SIG-M5 treated with dmso at 0.1 percent for 504 hours (cell line): Measurements from ENCODE around the gene UGCG.
"Not testable (repeated sequence)": the region's sequence is repeated elsewhere in the genome, so short reads cannot be mapped to it uniquely, and the experiment has no call there.

Experiments
- DNase-seq: peaks from one replicate; lab custom pipeline; 2025; ENCODE audit not compliant: unreplicated experiment; lab: John Stamatoyannopoulos, UW

Gene UGCG

DNA sequence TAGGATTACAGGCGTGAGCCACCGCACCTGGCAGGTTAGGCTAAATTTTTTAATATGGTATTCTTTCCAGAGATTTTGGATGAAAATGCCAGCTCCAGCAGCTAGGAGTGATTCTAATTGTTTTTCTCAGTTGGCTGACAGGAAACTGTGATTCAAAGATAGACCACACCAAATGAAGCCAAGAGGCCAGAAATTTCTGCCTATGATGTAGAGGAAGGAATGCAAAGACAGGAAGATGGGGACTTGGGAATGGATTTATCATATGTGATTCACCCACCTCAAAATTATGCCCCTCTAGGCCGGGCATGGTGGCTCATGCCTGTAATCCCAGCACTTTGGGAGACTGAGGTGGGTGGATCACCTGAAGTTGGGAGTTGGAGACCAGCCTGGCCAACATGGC lies 53.3 kb downstream of the UGCG start:
- DNase-seq, result no peak

DNA sequence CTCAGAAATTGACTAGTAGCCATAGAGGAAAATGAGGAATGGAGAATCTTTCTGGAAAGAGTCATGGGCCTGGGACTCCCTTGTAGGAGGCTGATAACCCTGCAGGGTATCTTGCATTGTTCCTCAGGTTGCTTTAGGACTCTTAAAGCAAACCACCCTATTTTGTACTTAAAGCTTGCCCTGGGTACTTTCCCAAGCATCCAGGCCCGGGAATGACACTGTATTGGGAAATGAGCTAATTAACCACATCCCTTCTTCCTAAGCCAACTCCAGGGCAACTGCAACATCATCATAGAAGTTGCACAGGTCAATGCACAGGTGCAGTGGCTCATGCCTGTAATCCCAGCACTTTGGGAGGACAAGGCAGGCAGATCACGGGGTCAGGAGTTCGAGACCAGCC lies 55.9 kb downstream of the UGCG start:
- no peak for DNase-seq

DNA sequence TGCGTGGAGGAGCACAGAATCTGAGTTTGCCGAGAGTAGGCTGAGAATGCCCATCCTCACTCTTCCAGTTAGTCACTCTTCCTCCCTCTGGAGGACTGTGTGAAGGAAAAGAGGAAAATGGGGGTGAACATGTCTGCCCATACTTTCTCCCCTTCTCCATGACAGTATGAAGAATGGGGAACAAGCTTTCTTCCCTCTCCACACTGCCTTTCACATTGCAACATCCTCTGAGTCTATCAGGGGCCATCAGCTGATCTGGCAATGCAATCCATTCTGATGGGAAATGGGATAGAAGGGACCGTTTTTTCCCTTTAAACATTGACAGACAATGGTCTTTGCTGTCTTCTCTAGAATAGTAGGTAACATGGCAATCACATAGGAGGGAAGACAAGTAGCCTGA lies 56.8 kb downstream of the UGCG start:
- DNase-seq, result peak; percentile 25

DNA sequence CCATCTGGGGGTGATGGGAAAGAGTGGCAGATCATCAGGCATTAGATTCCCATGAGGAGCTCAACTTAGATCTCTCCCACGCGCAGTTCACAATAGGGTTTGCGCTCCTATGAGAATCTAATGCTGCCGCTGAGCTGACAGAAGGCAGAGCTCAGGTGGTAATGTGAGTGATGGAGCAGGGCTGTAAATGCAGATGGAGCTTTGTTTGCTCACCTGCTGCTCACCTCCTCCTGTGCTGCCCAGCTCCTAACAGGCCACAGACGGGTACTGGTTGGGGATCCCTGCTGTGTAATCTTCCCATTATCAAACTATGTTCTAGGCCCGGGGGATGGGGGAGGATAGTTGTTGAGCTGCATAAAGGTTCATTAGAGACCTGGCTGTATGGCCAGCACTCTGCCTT lies 58.4 kb downstream of the UGCG start:
- DNase-seq, result no peak

DNA sequence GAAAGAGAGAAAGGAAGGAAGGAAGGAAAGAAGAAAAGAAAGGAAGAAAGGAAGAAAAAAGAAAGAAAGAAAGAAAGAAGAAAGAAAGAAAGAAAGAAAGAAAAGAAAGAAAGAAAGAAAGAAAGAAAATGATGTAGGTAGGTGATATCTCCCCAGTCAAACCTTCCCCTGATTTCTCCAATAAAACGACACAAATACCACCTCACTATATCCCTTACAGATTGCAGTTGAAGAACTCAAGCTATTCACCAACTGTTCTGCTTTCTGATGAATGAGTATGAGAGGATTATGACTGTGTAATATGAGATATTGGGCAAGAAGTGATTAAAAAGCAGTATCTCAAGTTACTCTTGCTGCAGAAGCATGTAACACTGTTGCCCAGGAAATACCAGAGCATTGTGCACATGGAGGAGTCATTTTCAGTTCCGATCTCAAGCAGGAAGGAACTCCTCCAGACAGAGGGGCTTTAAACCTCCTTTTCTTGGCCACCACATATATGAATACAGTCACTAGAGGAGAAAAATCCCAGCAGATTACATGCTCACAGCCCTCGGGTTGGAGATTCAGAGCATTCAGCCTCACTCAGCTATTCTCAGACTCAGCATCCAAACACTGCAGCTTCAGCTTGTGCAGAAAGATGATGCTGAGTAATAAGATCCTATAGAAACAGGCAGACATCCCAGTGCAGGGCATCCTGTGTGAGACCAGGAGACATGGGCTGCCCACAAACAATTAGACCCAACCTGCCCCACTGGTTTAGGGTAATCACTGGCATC lies 61.4 kb downstream of the UGCG start:
- peak; percentile 82 for DNase-seq

DNA sequence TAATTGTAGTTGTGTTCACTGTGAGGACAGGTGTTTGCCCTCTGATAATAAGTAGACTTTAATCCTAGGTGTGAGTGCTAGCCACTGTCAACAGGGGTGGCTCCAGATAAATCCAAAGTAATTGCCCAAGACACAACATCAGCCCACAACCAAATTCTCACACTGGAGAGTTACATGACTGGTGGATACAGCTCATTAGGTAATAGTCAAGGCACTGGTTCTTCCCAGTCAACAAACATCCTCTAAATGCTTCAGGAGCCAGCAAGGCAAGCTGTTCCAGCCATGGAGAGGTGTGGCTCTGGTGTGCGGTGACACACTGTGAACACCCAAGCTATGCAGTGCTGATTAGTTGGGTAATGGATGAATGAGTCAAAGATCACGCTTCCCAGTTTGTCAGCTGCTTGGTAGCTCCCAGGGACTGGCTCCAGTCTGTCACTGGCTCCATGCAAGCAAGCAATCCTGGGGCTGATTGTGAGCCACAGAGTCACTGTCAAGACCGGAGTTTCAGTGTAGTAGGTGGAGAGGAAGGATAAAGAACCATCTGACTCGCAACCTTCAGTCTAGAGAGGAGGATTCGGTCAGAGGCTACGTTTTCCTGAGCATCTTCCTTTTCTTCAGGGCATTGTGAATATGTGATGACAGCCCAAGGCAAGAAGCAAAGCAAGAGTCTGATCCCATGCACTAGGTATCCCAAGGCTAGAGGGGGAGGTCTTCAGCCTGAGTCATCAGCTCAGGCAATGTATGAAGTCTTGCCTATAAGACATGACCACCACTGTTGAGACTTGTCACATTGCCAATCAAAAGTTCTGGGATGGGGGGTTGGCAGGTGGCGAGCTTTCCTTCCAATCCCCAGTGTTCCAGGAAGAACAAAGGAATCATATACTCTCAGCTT lies 63.1 kb downstream of the UGCG start:
- DNase-seq, result peak; percentile 22

DNA sequence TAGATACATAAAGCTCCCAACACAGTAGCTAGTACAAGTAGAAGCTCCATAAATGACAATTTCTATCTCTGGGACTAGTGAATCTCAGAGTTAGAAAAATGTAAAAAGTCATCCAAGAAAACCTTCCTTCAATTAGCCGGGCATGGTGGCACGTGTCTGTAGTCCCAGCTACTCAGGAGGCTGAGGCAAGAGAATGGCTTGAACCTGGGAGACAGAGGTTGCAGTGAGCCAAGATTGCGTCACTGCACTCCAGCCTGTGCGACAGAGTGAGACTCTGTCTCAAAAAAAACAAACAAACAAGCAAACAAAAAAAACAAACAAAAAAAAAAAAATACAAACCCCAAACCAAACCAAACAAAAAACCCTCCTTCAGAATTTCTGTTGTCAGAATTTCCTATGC lies 63.9 kb downstream of the UGCG start:
- not testable (repeated sequence) for DNase-seq

DNA sequence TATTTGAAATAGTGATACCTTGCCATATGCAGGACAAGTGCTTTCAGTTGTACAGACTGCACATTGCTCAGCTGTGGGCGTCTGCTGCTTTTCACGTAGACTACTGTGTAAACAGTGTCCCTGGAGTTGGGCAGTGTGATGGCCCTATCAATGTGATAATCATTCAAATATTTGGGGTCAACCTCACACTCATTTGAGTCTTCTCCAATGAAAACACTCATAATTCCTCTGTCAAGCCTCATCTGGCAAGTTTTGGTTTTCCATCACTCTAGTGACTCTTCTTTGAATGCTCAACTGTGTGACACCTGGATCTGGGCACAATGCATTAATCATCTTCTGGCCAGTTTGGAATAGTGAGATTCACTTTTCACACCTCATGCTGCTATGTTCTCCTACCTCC lies 64.4 kb downstream of the UGCG start:
- no peak for DNase-seq

DNA sequence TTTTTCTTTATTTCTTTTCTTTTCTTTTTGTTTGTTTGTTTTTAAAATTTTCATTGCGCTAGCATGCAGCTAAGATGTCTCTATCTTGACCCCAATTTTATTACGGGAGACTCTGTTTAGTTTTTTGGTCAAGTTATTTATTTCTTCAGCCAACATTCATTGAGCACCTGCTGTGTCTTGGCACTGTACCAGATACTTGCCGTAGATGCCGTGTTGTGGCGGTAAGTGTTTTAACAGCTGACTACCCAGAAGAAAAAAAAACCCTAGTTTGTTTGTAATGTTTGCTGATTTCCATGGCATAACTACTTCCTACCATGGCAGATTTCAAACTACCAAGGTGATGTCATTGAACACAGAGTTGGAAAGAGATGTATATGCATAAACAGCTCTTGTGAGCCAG lies 65.0 kb downstream of the UGCG start:
- no peak for DNase-seq

DNA sequence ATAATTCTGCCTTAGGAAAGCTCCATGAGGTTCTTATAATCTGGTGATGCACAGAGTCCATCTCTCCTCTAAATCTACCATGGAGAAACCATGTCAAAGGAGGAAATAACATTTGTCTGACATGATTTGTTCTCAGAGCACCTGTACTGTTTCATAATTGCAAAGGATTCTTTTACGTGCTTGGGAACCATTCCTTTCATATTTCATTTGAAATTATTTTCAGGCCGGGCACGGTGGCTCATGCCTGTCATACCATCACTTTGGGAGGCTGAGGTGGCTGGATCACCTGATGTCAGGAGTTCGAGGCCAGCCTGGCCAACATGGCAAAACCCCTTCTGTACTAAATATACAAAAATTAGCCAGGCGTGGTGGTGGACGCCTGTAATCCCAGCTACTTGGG lies 65.4 kb downstream of the UGCG start:
- no peak for DNase-seq

DNA sequence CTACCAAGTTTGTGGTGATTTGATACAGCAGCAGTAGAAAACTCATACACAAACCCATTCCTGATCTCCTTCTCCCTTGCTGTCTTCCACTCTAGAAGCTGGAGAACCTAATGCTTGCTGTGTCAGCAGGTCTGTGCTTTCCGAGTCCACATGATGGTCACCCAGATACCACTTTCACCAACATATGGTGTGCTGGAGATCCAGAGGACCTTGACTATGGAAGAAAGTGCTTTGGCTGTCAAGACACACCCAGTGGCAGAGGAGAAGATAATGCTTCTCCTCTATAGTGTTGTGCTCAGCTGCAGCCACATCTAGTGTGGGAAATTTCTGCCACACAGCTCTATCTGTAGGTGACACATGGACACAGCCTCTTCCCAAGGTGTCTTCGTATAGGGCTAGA lies 67.4 kb downstream of the UGCG start:
- no peak for DNase-seq

DNA sequence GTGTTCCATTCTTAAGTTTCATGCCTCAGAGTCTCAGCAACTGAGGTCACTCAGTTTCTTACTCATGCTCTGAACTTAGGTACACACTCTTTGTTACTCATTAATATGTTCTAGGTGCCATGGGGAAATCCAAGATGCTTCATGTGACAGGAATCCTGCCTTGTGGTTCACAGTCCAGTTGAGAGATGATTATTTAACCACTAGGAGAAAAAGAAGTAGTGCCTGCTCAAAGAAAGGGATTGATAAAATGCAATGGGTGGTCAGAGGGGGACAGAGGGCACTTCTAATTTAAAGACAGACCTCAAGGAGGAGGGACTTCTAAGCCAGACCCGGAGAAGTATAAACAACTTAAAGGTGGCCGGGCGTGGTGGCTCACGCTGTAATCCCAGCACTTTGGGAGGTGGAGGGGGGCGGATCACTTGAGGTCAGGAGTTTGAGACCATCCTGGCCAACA lies 69.0 kb downstream of the UGCG start:
- DNase-seq, result no peak

DNA sequence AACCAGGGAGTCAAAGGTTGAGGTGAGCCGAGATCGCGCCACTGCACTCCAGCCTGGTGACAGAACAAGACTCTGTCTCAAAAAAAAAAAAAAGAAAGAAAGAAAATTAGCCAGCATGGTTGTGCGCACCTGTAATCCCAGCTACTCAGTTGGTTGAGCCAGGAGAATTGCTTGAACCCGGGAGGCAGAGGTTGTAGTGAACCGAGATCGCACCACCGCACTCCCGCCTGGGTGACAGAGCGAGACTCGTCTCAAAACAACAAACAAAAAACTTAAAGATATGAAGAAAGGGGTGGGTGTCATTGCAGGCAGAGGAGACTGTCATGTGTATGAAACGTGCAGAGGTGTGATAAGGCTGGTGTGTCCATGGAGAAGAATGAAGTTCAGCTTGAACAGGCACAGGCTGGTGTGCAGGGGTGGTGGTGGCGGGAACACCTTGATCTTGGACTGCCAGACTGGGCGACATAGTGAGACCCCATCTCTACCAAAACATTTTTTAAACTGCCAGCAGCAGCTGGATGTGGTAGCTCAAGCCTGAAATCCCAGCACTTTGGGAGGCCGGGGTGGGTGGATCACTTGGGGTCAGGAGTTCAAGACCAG lies 69.6 kb downstream of the UGCG start:
- no peak for DNase-seq

DNA sequence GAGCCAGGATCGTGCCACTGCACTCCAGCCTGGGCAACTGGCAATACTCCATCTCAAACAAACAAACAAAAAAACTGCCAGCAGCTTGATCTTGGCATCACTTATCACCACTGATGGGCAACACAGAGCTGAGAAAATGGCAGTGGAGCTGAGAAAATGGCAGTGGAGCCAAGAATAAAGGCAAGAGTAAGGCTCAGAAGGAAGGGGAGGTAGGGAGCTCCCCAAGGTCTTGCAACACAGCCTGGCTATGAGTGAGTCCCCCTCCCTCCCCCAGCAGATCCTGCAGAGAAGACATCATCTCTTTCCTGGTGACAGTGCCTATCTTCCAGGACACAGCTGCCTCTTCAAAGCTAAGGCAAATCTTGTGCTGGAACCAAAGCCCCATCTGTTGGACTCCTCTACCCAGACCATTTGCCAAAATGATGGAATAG lies 70.3 kb downstream of the UGCG start:
- DNase-seq, result peak; percentile 61

DNA sequence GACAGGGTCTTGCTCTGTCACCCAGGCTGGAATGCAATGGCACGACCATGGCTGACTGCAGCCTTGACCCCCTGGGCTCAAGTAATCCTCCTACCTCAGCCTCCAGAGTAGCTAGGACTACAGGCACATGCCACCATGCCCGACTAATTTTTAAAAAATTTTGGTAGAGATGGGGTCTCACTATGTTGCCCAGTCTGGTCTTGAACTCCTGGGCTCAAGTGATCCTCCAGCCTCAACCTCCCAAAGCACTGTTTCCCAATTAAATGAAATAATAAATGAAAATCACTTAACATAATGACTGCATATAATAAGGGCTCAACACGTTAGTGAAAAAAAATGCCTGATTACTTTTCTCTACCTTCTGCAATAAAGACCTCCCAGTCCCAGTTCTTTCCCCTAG lies 71.0 kb downstream of the UGCG start:
- no peak for DNase-seq

DNA sequence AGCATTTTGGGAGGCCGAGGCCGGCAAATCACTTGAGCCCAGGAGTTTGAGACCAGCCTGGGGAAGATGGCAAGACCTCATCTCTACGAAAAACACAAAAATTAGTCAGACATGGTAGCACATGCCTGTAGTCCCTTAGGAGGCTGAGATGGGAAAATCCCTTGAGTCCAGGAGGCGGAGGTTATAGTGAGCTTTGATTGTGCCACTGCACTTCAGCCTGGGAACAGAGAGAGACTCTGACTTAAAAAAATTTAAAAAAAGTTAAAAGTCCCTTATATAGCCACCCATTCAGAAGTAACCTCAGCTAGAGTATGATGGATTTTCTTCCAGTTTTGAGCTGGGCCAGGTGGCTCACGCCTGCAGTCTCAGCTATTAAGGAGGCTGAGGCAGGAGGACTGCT lies 72.4 kb downstream of the UGCG start:
- no peak for DNase-seq

DNA sequence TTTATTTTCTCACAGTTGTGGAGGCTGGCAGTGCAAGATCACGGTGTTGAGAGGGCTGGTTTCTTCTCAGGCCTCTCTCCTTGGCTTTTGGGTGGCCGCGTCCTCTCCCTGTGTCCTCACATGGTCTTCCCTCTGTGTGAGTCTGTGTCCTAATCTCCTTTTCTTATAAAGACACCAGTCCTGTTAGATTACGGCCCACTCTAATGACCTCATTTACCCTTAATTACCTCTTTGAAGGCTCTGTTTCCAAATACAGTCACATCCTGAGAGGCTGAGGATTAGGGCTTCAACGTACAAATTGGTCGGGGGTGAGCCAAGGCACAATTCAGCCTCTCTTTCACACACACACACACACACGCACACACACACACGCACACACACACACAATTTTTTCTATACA lies 73.0 kb downstream of the UGCG start:
- no peak for DNase-seq

DNA sequence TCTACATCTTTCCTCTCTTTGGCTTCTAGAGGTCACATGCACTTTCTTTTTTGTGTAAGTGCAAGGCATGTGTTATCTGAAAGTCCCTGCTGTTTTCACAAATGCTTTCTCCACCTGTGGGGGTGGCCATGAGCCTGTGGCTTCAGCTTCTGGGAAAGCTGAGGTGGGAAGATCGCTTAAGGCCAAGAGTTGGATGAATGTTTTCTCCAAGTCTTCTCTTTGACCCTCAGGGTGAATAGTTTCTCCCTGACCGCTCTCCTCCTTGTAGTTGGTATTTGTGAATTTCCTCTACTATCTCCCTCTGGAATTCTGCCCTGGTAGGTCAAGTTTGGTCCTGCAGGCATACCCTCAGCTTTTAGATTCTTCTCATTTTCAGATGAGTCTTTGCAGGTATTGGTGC lies 74.2 kb downstream of the UGCG start:
- no peak for DNase-seq

DNA sequence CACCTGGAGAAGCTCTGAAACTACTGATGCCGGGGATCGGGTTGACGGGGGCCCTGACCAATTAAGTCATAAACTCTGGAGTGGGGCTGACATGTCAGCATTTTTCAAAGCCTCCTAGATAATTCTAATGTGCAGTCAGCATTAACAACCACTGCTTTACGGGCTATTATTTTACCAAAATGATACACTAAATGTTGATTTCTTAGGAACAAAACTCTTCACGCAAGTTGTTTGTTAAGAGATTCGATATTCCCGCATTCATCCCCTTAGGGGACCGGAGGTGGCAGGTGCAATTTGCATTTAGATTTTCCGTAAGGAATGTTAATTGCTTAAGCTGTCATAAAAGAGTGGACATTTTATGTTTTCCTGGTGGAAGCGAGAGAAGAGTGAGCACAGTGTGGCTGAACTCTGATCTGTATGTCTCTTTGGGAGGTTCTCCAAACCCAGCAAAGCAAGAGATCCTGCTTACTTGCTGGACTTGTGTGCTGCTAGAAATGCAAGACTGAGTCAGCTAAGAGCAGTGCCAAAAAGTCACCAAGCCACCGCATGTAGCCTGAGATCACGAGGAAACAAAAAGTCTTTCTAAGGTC lies 77.6 kb downstream of the UGCG start:
- no peak for DNase-seq

DNA sequence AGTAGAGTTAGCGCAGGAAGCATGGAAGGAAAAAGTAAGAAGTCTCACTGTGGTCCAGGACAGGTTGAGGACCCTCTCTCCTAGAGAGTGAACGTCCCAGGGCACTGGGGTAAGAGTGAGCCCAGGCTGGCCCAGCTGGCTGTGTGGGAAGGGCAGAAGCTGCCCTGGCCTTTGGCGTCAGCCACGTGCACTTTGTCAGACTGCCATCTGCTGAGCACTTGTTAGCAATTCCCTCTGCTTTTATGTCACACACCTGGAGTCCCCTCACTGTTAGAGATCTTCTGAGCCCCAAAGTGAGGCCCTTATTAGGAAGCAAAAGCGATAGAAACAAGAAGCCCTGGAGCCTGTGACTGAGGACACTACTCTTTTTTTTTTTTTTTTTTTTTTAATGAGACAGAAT lies 79.1 kb downstream of the UGCG start:
- no peak for DNase-seq

DNA sequence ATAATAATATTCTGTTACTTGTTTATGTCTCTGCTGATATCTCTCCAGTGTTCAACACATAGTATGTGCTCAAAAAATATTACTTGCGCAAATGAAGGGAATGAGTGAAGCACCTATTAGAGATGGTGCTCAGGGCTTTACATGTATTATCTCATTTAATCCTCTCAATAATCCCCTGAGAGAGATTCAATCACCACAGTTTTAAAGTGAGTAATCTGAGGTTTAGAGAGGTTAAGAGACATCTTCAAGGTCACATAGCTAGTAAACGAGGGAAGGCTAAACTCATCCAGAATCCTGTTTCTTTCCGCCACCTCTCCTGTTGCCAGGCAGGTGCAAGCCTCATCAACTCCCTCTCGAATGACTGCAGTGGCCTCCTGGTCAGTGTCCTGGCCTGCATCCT lies 82.0 kb downstream of the UGCG start:
- no peak for DNase-seq

DNA sequence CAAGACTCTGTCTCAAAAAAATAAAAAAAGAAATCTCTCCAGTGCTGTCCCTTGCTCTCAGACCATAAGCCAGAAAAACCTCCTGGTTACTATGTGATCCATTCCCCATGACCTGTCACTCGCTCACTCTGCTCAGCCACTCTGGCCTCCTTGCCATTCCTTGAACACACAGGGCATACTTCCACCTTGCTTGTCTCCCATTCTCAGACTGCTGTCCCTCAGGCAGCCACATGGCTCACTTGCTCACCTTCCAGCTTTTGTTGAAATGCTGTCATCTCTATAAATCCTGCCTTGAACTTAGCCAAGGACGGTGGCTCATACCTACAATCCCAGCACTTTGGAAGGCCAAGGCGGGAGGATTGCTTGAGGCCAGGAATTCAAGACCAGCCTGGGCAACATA lies 82.9 kb downstream of the UGCG start:
- DNase-seq, result no peak
